ENCODE data around the gene CTIF. TPM values are rescaled to one million over a fixed set of nuclear protein-coding genes. Genes with fewer than 3 reads are reported as not detected.
A peak's percentile ranks its signal among the peaks of the same experiment; 100 is the strongest.

Gene CTIF
- total RNA-seq, 2 experiments from 2014 or later = 3.2 to 3.5 TPM

- DNase-seq (no peak), ATAC-seq (no peak)
- no peaks in the 10 kb centered on the region for H3K27me3 Mint-ChIP-seq
- no peak for TF ChIP-seq CTCF (IDR thresholded peaks at IDR 0.05)
- CTCF ChIA-PET = interaction anchor here (0.6 to 2.5 kb wide), 27 partner anchors 9 to 564 kb away, joined by 3 to 28 read pairs (median 3); no protein-coding TSS in a partner anchor
- no peaks in the 10 kb centered on the region for H3K9me3 Mint-ChIP-seq
- intact Hi-C loops (cut with micrococcal nuclease) = no loop called here
- H3K4me3 Mint-ChIP-seq = no peak overlapping the region
- POLR2A ChIA-PET = no interaction called here
- no peaks in the 10 kb centered on the region for H3K36me3 Mint-ChIP-seq (ENCODE audit: low read depth)
- no peak overlapping the region for H3K27ac Mint-ChIP-seq
- peaks cover 5% of the 10 kb centered on the region for H3K4me1 Mint-ChIP-seq (ENCODE audit: low read depth)
These were observed 237.8 kb downstream of the CTIF start for GRCh38 chr18:48776641-48777025.

- DNase-seq (peak; percentile 75), ATAC-seq (peak; percentile 95)
- CTCF ChIA-PET = interaction anchor here (0.6 to 2.5 kb wide), 44 partner anchors 9 to 564 kb away, joined by 3 to 28 read pairs (median 3); no protein-coding TSS in a partner anchor
- TF ChIP-seq CTCF (IDR thresholded peaks at IDR 0.05) = peak; percentile 93
- peak overlapping the region; percentile 20 for H3K27ac Mint-ChIP-seq
- H3K4me3 Mint-ChIP-seq = no peak overlapping the region
- H3K27me3 Mint-ChIP-seq = no peaks in the 10 kb centered on the region
- H3K9me3 Mint-ChIP-seq = no peaks in the 10 kb centered on the region
- POLR2A ChIA-PET = no interaction called here
- intact Hi-C loops (cut with micrococcal nuclease) = no loop called here
- no peaks in the 10 kb centered on the region for H3K36me3 Mint-ChIP-seq (ENCODE audit: low read depth)
- H3K4me1 Mint-ChIP-seq (ENCODE audit: low read depth) = peaks cover 5% of the 10 kb centered on the region
These were observed 238.4 kb downstream of the CTIF start for GRCh38 chr18:48777026-48777743.

GRCh38 chr18:48777744-48778116 lies 238.9 kb downstream of the CTIF start:
- no peak for TF ChIP-seq CTCF (IDR thresholded peaks at IDR 0.05)
- ChIA-PET POLR2A (no interaction called here), CTCF (interaction anchor here (0.6 to 2.5 kb wide), 24 partner anchors 9 to 461 kb away, joined by 3 to 28 read pairs (median 3); no protein-coding TSS in a partner anchor)
- DNase-seq = no peak
- Mint-ChIP-seq H3K27ac (peak overlapping the region; percentile 20), H3K4me3 (no peak overlapping the region), H3K27me3 (no peaks in the 10 kb centered on the region), H3K36me3 (ENCODE audit: low read depth) (no peaks in the 10 kb centered on the region), H3K4me1 (ENCODE audit: low read depth) (peaks cover 5% of the 10 kb centered on the region), H3K9me3 (no peaks in the 10 kb centered on the region)
- no peak for ATAC-seq
- intact Hi-C loops (cut with micrococcal nuclease) = no loop called here

GRCh38 chr18:48778344-48779011 lies 239.6 kb downstream of the CTIF start:
- TF ChIP-seq CTCF (IDR thresholded peaks at IDR 0.05) = no peak
- POLR2A ChIA-PET = interaction anchor here (1.1 kb wide), 1 partner anchor 13 kb away, joined by 3 read pairs; no protein-coding TSS in a partner anchor
- Mint-ChIP-seq H3K36me3 (ENCODE audit: low read depth) (no peaks in the 10 kb centered on the region), H3K27me3 (no peaks in the 10 kb centered on the region), H3K4me1 (ENCODE audit: low read depth) (peaks cover 5% of the 10 kb centered on the region), H3K4me3 (no peak overlapping the region), H3K27ac (no peak overlapping the region), H3K9me3 (no peaks in the 10 kb centered on the region)
- CTCF ChIA-PET = interaction anchor here (0.9 to 2.5 kb wide), 14 partner anchors 11 to 461 kb away, joined by 3 to 28 read pairs (median 3); no protein-coding TSS in a partner anchor
- DNase-seq = no peak
- intact Hi-C loops (cut with micrococcal nuclease) = no loop called here
- ATAC-seq = no peak

- H3K4me3 Mint-ChIP-seq = no peak overlapping the region
- H3K27me3 Mint-ChIP-seq = no peaks in the 10 kb centered on the region
- H3K4me1 Mint-ChIP-seq (ENCODE audit: low read depth) = peaks cover 8% of the 10 kb centered on the region
- ATAC-seq (no peak), DNase-seq (no peak)
- H3K27ac Mint-ChIP-seq = no peak overlapping the region
- intact Hi-C loops (cut with micrococcal nuclease) = no loop called here
- POLR2A ChIA-PET = interaction anchor here (1.3 kb wide), 1 partner anchor 54 kb away, joined by 3 read pairs; no protein-coding TSS in a partner anchor
- no peak for TF ChIP-seq CTCF (IDR thresholded peaks at IDR 0.05)
- H3K36me3 Mint-ChIP-seq (ENCODE audit: low read depth) = no peaks in the 10 kb centered on the region
- CTCF ChIA-PET = interaction anchor here (1.0 to 1.2 kb wide), 4 partner anchors 10 to 566 kb away, joined by 3 to 4 read pairs (median 3); no protein-coding TSS in a partner anchor
- H3K9me3 Mint-ChIP-seq = no peaks in the 10 kb centered on the region
These were observed 240.6 kb downstream of the CTIF start for GRCh38 chr18:48779462-48779861.
